IPS-15b (cell line): Measurements from ENCODE around the gene ABCC9.
"Not testable (repeated sequence)": the region's sequence is repeated elsewhere in the genome, so short reads cannot be mapped to it uniquely, and the experiment has no call there.

Experiments used
- H3K27me3 ChIP-seq: one replicate; pipeline ENCODE4 v1.6.1; 2013; ENCODE audit warnings: low read length; ENCODE audit not compliant: control insufficient read depth, insufficient read depth
- H3K36me3 ChIP-seq: one replicate; pipeline ENCODE4 v1.6.1; 2013; ENCODE audit warnings: low read length; ENCODE audit not compliant: control insufficient read depth, insufficient read depth
- H3K4me1 ChIP-seq: one replicate; pipeline ENCODE4 v1.6.1; 2013; ENCODE audit warnings: mild to moderate bottlenecking, low read length; ENCODE audit not compliant: control insufficient read depth, insufficient read depth
- H3K4me3 ChIP-seq: one replicate; pipeline ENCODE4 v1.5.1; 2013; ENCODE audit warnings: low read depth, low read length
- H3K9ac ChIP-seq: one replicate; pipeline ENCODE4 v1.6.1; 2013; ENCODE audit warnings: low read depth, mild to moderate bottlenecking, low read length
- H3K9me3 ChIP-seq: one replicate; pipeline ENCODE4 v1.6.1; 2013; ENCODE audit warnings: mild to moderate bottlenecking, low read length; ENCODE audit not compliant: control insufficient read depth, insufficient read depth

ABCC9 gene

DNA sequence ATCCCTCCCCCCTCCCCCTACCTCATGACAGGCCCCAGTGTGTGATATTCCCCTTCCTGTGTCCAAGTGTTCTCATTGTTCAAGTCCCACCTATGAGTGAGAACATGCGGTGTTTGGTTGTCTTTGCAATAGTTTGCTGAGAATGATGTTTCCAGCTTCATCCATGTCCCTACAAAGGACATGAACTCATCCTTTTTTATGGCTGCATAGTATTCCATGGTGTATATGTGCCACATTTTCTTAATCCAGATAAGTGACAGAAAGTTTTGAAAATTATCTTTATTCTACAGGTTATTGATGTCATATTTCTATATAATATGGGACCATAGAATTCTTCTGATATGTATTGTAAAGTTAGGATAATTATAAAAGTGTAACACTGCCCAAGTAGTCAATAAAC, 11.3 kb downstream of the ABCC9 start:
- H3K9ac ChIP-seq, H3K9me3 ChIP-seq, H3K4me3 ChIP-seq, H3K4me1 ChIP-seq, H3K36me3 ChIP-seq, H3K27me3 ChIP-seq: not testable (repeated sequence)

GRCh38 chr12:21925296-21925913, 15.8 kb downstream of the ABCC9 start:
- H3K36me3 ChIP-seq: no peaks in the 10 kb centered on the region
- H3K27me3 ChIP-seq: no peaks in the 10 kb centered on the region
- no peak overlapping the region for H3K9ac ChIP-seq
- no peaks in the 10 kb centered on the region for H3K4me1 ChIP-seq
- no peak overlapping the region for H3K4me3 ChIP-seq
- H3K9me3 ChIP-seq: no peaks in the 10 kb centered on the region

GRCh38 chr12:21921436-21921835, 19.8 kb downstream of the ABCC9 start:
- no peak overlapping the region for H3K4me3 ChIP-seq
- no peaks in the 10 kb centered on the region for H3K36me3 ChIP-seq
- no peaks in the 10 kb centered on the region for H3K9me3 ChIP-seq
- no peaks in the 10 kb centered on the region for H3K27me3 ChIP-seq
- no peaks in the 10 kb centered on the region for H3K4me1 ChIP-seq
- no peak overlapping the region for H3K9ac ChIP-seq

- Histone ChIP-seq H3K36me3 (no peaks in the 10 kb centered on the region), H3K4me1 (no peaks in the 10 kb centered on the region), H3K27me3 (no peaks in the 10 kb centered on the region), H3K4me3 (no peak overlapping the region), H3K9me3 (no peaks in the 10 kb centered on the region), H3K9ac (no peak overlapping the region)
Measured at GRCh38 chr12:21918456-21918855, 22.8 kb downstream of the ABCC9 start.

DNA sequence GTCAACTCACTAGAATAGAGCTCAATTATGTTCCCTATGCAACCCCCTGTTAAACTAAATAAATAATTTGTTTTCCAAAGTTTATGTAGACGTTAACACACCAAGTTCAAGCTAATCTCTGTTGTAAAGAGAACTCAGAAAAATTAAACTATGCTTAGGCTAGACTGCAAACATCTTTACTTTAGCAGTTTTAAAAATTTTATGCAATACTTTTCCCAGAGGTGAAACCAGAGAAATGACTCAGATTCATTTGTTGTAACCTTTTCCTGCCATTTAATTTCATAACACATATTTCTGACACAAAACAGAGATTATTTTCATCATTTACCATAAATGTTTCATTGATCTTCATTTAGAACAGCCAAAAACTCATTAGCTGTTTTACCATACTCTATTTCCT, 27.4 kb downstream of the ABCC9 start:
- no peaks in the 10 kb centered on the region for H3K4me1 ChIP-seq
- H3K9ac ChIP-seq: no peak overlapping the region
- no peak overlapping the region for H3K4me3 ChIP-seq
- H3K36me3 ChIP-seq: no peaks in the 10 kb centered on the region
- no peaks in the 10 kb centered on the region for H3K27me3 ChIP-seq
- H3K9me3 ChIP-seq: no peaks in the 10 kb centered on the region

GRCh38 chr12:21912318-21912717, 28.9 kb downstream of the ABCC9 start:
- H3K4me3 ChIP-seq: no peak overlapping the region
- H3K9me3 ChIP-seq: no peaks in the 10 kb centered on the region
- no peaks in the 10 kb centered on the region for H3K27me3 ChIP-seq
- no peaks in the 10 kb centered on the region for H3K36me3 ChIP-seq
- H3K9ac ChIP-seq: no peak overlapping the region
- H3K4me1 ChIP-seq: no peaks in the 10 kb centered on the region

DNA sequence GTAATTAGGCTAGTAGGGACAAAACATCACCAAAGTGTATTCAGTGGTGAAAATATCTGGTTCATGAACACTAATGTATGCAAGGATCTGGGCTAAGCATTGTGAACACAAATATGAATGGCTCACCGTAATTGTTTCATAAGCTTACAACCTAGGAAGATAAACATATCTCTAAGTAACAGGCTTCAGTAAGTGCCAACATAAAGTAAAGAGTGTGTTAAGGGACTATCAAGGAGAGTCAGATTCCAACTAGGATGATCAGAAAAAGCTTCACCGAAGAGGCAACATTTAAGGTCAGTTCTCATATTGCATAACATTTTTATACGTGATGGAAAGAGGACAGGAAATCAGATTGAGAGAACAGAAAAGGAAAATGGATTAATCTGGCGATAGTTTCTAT, 29.4 kb downstream of the ABCC9 start:
- no peak overlapping the region for H3K9ac ChIP-seq
- no peaks in the 10 kb centered on the region for H3K36me3 ChIP-seq
- H3K27me3 ChIP-seq: no peaks in the 10 kb centered on the region
- no peak overlapping the region for H3K4me3 ChIP-seq
- H3K4me1 ChIP-seq: no peaks in the 10 kb centered on the region
- H3K9me3 ChIP-seq: no peaks in the 10 kb centered on the region

- Histone ChIP-seq H3K4me3 (no peak overlapping the region), H3K36me3 (no peaks in the 10 kb centered on the region), H3K27me3 (no peaks in the 10 kb centered on the region), H3K9ac (no peak overlapping the region), H3K4me1 (no peaks in the 10 kb centered on the region), H3K9me3 (no peaks in the 10 kb centered on the region)
Measured at GRCh38 chr12:21910657-21911056, 30.6 kb downstream of the ABCC9 start.

GRCh38 chr12:21907948-21908837, 33.0 kb downstream of the ABCC9 start:
- Histone ChIP-seq H3K4me3 (no peak overlapping the region), H3K9ac (no peak overlapping the region), H3K9me3 (no peaks in the 10 kb centered on the region), H3K27me3 (no peaks in the 10 kb centered on the region), H3K36me3 (no peaks in the 10 kb centered on the region), H3K4me1 (no peaks in the 10 kb centered on the region)

DNA sequence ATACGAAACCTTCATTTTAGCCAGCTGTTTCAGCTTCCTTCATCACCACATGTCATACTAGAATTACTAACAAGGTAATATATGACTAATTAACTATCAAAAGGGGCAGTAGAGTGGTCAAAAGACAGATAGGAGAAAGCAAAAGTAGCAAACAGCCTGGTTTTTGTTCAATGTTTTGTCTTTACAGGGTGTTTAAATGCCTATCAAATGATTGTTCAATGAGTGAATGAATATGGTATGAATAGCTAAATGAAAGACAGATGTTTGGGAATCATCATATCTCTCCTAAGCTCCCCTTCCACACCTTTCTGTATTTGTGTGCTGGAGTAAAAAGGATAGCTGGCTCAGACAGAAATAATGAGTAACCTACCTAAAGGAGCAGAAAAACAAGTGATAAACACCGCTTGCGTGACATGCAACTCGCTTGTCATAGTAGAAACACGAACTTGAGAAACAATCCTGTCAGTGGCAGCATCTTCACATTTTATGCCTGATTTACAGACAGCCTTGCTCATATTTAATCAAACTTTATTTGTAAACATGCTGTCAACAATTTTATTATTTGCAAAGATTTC, 34.2 kb downstream of the ABCC9 start:
- Histone ChIP-seq H3K36me3 (no peaks in the 10 kb centered on the region), H3K9me3 (no peaks in the 10 kb centered on the region), H3K9ac (no peak overlapping the region), H3K27me3 (no peaks in the 10 kb centered on the region), H3K4me1 (no peaks in the 10 kb centered on the region), H3K4me3 (no peak overlapping the region)

DNA sequence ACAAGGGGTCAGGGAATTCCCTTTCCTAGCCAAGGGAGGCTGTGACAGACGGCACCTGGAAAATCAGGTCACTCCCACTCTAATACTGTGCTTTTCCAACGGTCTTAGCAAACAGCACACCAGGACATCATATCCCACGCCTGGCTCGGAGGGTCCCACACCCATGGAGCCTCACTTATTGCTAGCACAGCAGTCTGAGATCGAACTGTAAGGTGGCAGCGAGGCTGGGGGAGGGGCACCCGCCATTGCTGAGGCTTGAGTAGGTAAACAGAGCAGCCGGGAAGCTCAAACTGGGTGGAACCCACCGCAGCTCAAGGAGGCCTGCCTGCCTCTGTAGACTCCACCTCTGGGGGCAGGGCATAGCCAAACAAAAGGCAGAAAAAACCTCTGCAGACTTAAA, 41.7 kb downstream of the ABCC9 start:
- H3K9ac ChIP-seq, H3K9me3 ChIP-seq: not testable (repeated sequence)

DNA sequence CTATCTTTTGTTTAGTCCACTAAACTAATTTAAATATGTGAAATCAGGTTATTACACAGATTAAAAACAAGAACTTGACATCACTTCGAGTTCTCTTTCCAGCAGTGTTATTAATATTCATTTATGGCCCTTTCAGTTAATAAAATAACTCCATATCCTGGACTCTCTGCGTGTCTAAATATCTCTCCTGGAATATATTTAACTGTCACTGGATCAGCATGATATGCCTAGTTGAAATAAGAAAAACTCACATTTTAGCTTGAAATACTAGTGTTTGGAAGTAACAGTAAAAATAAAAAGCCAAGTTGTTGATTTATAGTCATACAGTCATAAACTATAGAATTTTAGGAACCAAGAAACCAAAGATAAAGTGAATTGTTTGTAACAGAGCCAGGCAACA, 45.6 kb downstream of the ABCC9 start:
- Histone ChIP-seq H3K4me1 (no peaks in the 10 kb centered on the region), H3K27me3 (no peaks in the 10 kb centered on the region), H3K36me3 (no peaks in the 10 kb centered on the region), H3K9ac (no peak overlapping the region), H3K9me3 (no peaks in the 10 kb centered on the region), H3K4me3 (no peak overlapping the region)

More for the DNA sequence above, 41.7 kb downstream of the ABCC9 start:
- H3K36me3 ChIP-seq, H3K4me3 ChIP-seq, H3K4me1 ChIP-seq, H3K27me3 ChIP-seq: not testable (repeated sequence)
